ENCODE data around the gene KDM3B. TPM values are rescaled to one million over a fixed set of nuclear protein-coding genes. Genes with fewer than 3 reads are reported as not detected.
A peak's percentile ranks its signal among the peaks of the same experiment; 100 is the strongest.

Gene KDM3B
- total and polyA plus RNA-seq, 9 of the 15 experiments (the other 6 are each of a cell fraction or from before 2014, with no cell fraction given) = 13.8 to 62.8 (median 41.9) TPM

GRCh38 chr5:138337685-138338410 is 14.6 kb upstream of the KDM3B start, which contains the start of gene FAM53C (continued):
- TF ChIP-seq MAZ (CRISPR knock-in tag; conservative IDR thresholded peaks at IDR 0.05 in 1 of 2, IDR thresholded peaks at IDR 0.05 in 1 of 2) (peak; percentile 90 to 92), CHCHD3 (CRISPR knock-in tag; IDR thresholded peaks at IDR 0.05) (no peak), KDM2B (CRISPR knock-in tag; IDR thresholded peaks at IDR 0.05) (no peak), CBX5 (IDR thresholded peaks at IDR 0.05; ENCODE audit: borderline replicate concordance, low read depth) (no peak), CBX8 (IDR thresholded peaks at IDR 0.05; ENCODE audit: borderline replicate concordance, extremely low read depth, low read depth, low read length, poor library complexity, severe bottlenecking) (no peak), MCM2 (IDR thresholded peaks at IDR 0.05; ENCODE audit: low read depth) (no peak), RHOXF2B (CRISPR knock-in tag; conservative IDR thresholded peaks at IDR 0.05) (no peak), RBM39 (optimal IDR thresholded peaks at IDR 0.05; ENCODE audit: low read depth, low read length) (no peak), MXI1 (IDR thresholded peaks at IDR 0.05; ENCODE audit: low read depth, low read length) (peak; percentile 22; the same call in 1 of the 2 replicates), KLF6 (CRISPR knock-in tag; IDR thresholded peaks at IDR 0.05; ENCODE audit: borderline replicate concordance) (no peak), HMGN3 (IDR thresholded peaks at IDR 0.05; ENCODE audit: borderline replicate concordance, extremely low read depth, insufficient read length, low read depth, low read length) (peak; percentile 93), GABPB1 (CRISPR knock-in tag; IDR thresholded peaks at IDR 0.05) (peak; percentile 57; the same call in 1 of the 2 replicates), KAT2B (IDR thresholded peaks at IDR 0.05; ENCODE audit: low read depth, low read length) (no peak), STAT5B (CRISPR knock-in tag; IDR thresholded peaks at IDR 0.05) (no peak), ZNF24 (IDR thresholded peaks at IDR 0.05) (0 out of 2 replicates have a peak, but pooled peaks have one; percentile 62), FOXP1 (CRISPR knock-in tag; IDR thresholded peaks at IDR 0.05) (peak; percentile 94; the same call in 1 of the 2 replicates)
- TF ChIP-seq, protein P1, sequence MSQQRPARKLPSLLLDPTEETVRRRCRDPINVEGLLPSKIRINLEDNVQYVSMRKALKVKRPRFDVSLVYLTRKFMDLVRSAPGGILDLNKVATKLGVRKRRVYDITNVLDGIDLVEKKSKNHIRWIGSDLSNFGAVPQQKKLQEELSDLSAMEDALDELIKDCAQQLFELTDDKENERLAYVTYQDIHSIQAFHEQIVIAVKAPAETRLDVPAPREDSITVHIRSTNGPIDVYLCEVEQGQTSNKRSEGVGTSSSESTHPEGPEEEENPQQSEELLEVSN (IDR thresholded peaks at IDR 0.05; ENCODE audit: borderline replicate concordance in 1 of 2, extremely low read depth in 1 of 2, insufficient read depth in 1 of 2, insufficient read length in 1 of 2, low read depth in 1 of 2, low read length in 1 of 2, poor library complexity in 1 of 2, severe bottlenecking in 1 of 2) = peak in 1 of 2 experiments; percentile 74
- TF ChIP-seq, protein P2, sequence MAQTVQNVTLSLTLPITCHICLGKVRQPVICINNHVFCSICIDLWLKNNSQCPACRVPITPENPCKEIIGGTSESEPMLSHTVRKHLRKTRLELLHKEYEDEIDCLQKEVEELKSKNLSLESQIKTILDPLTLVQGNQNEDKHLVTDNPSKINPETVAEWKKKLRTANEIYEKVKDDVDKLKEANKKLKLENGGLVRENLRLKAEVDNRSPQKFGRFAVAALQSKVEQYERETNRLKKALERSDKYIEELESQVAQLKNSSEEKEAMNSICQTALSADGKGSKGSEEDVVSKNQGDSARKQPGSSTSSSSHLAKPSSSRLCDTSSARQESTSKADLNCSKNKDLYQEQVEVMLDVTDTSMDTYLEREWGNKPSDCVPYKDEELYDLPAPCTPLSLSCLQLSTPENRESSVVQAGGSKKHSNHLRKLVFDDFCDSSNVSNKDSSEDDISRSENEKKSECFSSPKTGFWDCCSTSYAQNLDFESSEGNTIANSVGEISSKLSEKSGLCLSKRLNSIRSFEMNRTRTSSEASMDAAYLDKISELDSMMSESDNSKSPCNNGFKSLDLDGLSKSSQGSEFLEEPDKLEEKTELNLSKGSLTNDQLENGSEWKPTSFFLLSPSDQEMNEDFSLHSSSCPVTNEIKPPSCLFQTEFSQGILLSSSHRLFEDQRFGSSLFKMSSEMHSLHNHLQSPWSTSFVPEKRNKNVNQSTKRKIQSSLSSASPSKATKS (CRISPR knock-in tag; IDR thresholded peaks at IDR 0.05) = no peak
- TF ChIP-seq, protein P3, sequence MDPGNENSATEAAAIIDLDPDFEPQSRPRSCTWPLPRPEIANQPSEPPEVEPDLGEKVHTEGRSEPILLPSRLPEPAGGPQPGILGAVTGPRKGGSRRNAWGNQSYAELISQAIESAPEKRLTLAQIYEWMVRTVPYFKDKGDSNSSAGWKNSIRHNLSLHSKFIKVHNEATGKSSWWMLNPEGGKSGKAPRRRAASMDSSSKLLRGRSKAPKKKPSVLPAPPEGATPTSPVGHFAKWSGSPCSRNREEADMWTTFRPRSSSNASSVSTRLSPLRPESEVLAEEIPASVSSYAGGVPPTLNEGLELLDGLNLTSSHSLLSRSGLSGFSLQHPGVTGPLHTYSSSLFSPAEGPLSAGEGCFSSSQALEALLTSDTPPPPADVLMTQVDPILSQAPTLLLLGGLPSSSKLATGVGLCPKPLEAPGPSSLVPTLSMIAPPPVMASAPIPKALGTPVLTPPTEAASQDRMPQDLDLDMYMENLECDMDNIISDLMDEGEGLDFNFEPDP (CRISPR knock-in tag; IDR thresholded peaks at IDR 0.05) = no peak
- TF ChIP-seq, protein P4, sequence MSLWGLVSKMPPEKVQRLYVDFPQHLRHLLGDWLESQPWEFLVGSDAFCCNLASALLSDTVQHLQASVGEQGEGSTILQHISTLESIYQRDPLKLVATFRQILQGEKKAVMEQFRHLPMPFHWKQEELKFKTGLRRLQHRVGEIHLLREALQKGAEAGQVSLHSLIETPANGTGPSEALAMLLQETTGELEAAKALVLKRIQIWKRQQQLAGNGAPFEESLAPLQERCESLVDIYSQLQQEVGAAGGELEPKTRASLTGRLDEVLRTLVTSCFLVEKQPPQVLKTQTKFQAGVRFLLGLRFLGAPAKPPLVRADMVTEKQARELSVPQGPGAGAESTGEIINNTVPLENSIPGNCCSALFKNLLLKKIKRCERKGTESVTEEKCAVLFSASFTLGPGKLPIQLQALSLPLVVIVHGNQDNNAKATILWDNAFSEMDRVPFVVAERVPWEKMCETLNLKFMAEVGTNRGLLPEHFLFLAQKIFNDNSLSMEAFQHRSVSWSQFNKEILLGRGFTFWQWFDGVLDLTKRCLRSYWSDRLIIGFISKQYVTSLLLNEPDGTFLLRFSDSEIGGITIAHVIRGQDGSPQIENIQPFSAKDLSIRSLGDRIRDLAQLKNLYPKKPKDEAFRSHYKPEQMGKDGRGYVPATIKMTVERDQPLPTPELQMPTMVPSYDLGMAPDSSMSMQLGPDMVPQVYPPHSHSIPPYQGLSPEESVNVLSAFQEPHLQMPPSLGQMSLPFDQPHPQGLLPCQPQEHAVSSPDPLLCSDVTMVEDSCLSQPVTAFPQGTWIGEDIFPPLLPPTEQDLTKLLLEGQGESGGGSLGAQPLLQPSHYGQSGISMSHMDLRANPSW (CRISPR knock-in tag; IDR thresholded peaks at IDR 0.05) = 0 out of 2 replicates have a peak, but pooled peaks have one; percentile 77
